Measurements from ENCODE around the gene GREB1L. TPM values are rescaled to one million over a fixed set of nuclear protein-coding genes. Genes with fewer than 3 reads are reported as not detected.

GREB1L gene
- total and polyA plus RNA-seq, 2 donors (not counting 1 experiment from before 2014, with no cell fraction given), result not detected

DNA sequence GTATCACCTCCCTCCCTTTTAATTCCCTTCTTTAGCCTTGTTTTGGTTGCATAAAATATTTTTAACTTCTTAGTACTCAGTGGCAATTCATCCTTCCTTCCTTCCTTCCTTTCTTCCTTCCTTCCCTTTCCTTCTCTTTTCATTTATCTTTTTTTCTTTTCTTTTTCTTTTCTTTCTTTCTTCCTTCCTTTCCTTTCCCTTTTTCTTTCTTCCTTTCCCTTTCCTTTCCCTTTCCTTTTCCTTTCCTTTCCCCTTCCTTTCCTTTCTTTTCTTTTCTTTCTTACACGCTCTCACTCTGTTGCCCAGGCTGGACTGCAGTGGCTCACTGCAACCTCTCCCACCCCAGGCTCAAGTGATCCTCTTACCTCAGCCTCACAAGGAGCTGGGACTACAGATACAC is 160.2 kb downstream of the GREB1L start:
- ChIA-PET POLR2A (no interaction called here), CTCF (no interaction called here)
- DNase-seq (no peak), ATAC-seq (ENCODE audit: low read depth) (no peak)
- no peak overlapping the region for H3K9ac ChIP-seq (ENCODE audit: low read length)
- Mint-ChIP-seq H3K4me3 (no peak overlapping the region), H3K4me1 (no peaks in the 10 kb centered on the region), H3K9me3 (ENCODE audit: insufficient read depth) (no peaks in the 10 kb centered on the region), H3K27ac (no peak overlapping the region), H3K27me3 (peaks cover 5% of the 10 kb centered on the region)
- H3K36me3 ChIP-seq (replicated peaks in 1 of 2; ENCODE audit: control extremely low read depth in 1 of 2, control insufficient read depth in 1 of 2, extremely low read depth in 1 of 2, insufficient read depth in 2 of 2, low read length in 1 of 2), result no peaks in the 10 kb centered on the region
- TF ChIP-seq, protein P1, sequence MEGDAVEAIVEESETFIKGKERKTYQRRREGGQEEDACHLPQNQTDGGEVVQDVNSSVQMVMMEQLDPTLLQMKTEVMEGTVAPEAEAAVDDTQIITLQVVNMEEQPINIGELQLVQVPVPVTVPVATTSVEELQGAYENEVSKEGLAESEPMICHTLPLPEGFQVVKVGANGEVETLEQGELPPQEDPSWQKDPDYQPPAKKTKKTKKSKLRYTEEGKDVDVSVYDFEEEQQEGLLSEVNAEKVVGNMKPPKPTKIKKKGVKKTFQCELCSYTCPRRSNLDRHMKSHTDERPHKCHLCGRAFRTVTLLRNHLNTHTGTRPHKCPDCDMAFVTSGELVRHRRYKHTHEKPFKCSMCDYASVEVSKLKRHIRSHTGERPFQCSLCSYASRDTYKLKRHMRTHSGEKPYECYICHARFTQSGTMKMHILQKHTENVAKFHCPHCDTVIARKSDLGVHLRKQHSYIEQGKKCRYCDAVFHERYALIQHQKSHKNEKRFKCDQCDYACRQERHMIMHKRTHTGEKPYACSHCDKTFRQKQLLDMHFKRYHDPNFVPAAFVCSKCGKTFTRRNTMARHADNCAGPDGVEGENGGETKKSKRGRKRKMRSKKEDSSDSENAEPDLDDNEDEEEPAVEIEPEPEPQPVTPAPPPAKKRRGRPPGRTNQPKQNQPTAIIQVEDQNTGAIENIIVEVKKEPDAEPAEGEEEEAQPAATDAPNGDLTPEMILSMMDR (IDR thresholded peaks at IDR 0.05), result no peak
- no peak for TF ChIP-seq EZH2 (IDR thresholded peaks at IDR 0.05; ENCODE audit: borderline replicate concordance, insufficient read depth, low read depth, low read length, poor library complexity, severe bottlenecking)
- H3K79me2 ChIP-seq (ENCODE audit: control insufficient read depth, insufficient read depth, low read length), result no peaks in the 10 kb centered on the region
- no peaks in the 10 kb centered on the region for H3K4me1 ChIP-seq (ENCODE audit: control insufficient read depth in 2 of 2, insufficient read depth in 2 of 2, low read length in 2 of 2)
- no peak overlapping the region for H3K4me3 ChIP-seq (ENCODE audit: control extremely low read depth in 1 of 5, extremely low read depth in 1 of 5, insufficient read depth in 1 of 5, low read depth in 2 of 5, low read length in 4 of 5)
- WGBS (ENCODE audit: insufficient coverage), result 100% methylated on average over 1 of the region's 1 CpG
- H4K20me1 ChIP-seq (ENCODE audit: control insufficient read depth, insufficient read depth, low read length, poor library complexity, severe bottlenecking), result no peaks in the 10 kb centered on the region
- intact Hi-C loops (cut with micrococcal nuclease), result no loop called here
- no peak overlapping the region for H2AFZ ChIP-seq (ENCODE audit: insufficient read depth, low read depth, low read length, poor library complexity, severe bottlenecking)
- no peak overlapping the region for H3K4me2 ChIP-seq (replicated peaks; ENCODE audit: low read depth, low read length, poor library complexity, severe bottlenecking)
- no peaks in the 10 kb centered on the region for H3K9me3 ChIP-seq (ENCODE audit: control extremely low read depth in 1 of 3, control insufficient read depth in 2 of 3, insufficient read depth in 1 of 3, low read length in 2 of 3)
- H3K27me3 ChIP-seq (replicated peaks in 1 of 4; ENCODE audit: control extremely low read depth in 1 of 4, control insufficient read depth in 3 of 4, insufficient read depth in 4 of 4, low read length in 3 of 4), result no peaks in the 10 kb centered on the region
- no peak overlapping the region for H3K27ac ChIP-seq (ENCODE audit: low read length in 2 of 2)

DNA sequence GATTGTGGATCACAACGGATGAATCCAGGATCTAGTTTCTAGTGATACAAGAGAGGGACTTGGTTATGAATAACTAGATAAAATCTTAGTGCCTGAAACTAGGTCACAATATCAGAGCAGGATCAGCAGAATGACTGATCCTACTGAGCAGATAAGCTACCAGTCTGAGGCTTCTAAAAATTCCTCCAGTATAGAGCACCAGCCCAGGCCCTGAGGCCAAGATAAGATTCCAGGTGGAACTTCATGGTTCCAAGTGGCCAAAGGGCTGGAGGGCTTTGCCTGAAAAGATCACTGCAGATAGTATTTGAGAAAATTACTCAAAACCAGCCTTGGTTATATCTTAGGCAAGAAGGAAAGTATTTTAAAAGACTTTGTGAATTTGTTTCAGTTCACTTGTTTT is 162.4 kb downstream of the GREB1L start:
- Histone ChIP-seq H4K20me1 (ENCODE audit: control insufficient read depth, insufficient read depth, low read length, poor library complexity, severe bottlenecking) (no peaks in the 10 kb centered on the region), H3K4me1 (ENCODE audit: control insufficient read depth in 2 of 2, insufficient read depth in 2 of 2, low read length in 2 of 2) (no peaks in the 10 kb centered on the region), H3K27me3 (replicated peaks in 1 of 4; ENCODE audit: control extremely low read depth in 1 of 4, control insufficient read depth in 3 of 4, insufficient read depth in 4 of 4, low read length in 3 of 4) (no peaks in the 10 kb centered on the region), H3K4me2 (replicated peaks; ENCODE audit: low read depth, low read length, poor library complexity, severe bottlenecking) (no peak overlapping the region), H2AFZ (ENCODE audit: insufficient read depth, low read depth, low read length, poor library complexity, severe bottlenecking) (no peak overlapping the region), H3K9me3 (ENCODE audit: control extremely low read depth in 1 of 3, control insufficient read depth in 2 of 3, insufficient read depth in 1 of 3, low read length in 2 of 3) (no peaks in the 10 kb centered on the region), H3K27ac (ENCODE audit: low read length in 2 of 2) (no peak overlapping the region), H3K36me3 (replicated peaks in 1 of 2; ENCODE audit: control extremely low read depth in 1 of 2, control insufficient read depth in 1 of 2, extremely low read depth in 1 of 2, insufficient read depth in 2 of 2, low read length in 1 of 2) (no peaks in the 10 kb centered on the region), H3K4me3 (ENCODE audit: control extremely low read depth in 1 of 5, extremely low read depth in 1 of 5, insufficient read depth in 1 of 5, low read depth in 2 of 5, low read length in 4 of 5) (no peak overlapping the region), H3K79me2 (ENCODE audit: control insufficient read depth, insufficient read depth, low read length) (no peaks in the 10 kb centered on the region), H3K9ac (ENCODE audit: low read length) (no peak overlapping the region)
- no peak overlapping the region for H3K27ac Mint-ChIP-seq
- TF ChIP-seq, protein P1 (IDR thresholded peaks at IDR 0.05), result no peak
- TF ChIP-seq EZH2 (IDR thresholded peaks at IDR 0.05; ENCODE audit: borderline replicate concordance, insufficient read depth, low read depth, low read length, poor library complexity, severe bottlenecking), result no peak
- no peak for ATAC-seq (ENCODE audit: low read depth)
- no peaks in the 10 kb centered on the region for H3K9me3 Mint-ChIP-seq (ENCODE audit: insufficient read depth)
- intact Hi-C loops (cut with micrococcal nuclease), result no loop called here
- ChIA-PET POLR2A (no interaction called here), CTCF (no interaction called here)
- H3K27me3 Mint-ChIP-seq, result peaks cover 9% of the 10 kb centered on the region
- H3K4me3 Mint-ChIP-seq, result no peak overlapping the region
- 83% methylated on average over 1 of the region's 1 CpG for WGBS (ENCODE audit: insufficient coverage)
- no peak for DNase-seq
- no peaks in the 10 kb centered on the region for H3K4me1 Mint-ChIP-seq

Data from B cell (primary cell).